ENCODE results near the gene ANKRD36C.
"Not testable (repeated sequence)": the region's sequence is repeated elsewhere in the genome, so short reads cannot be mapped to it uniquely, and the experiment has no call there.

Gene ANKRD36C

GRCh38 chr2:96019909-96020590 lies 28.4 kb upstream of the ANKRD36C start:
- in situ Hi-C loops (cut with HindIII; ENCODE audit: low sequenced_read_pairs); H3K4me3 ChIP-seq (ENCODE audit: low read depth, low read length): not testable (repeated sequence)
- DNase-seq (ENCODE audit: low read depth) = peak; percentile 3

DNA sequence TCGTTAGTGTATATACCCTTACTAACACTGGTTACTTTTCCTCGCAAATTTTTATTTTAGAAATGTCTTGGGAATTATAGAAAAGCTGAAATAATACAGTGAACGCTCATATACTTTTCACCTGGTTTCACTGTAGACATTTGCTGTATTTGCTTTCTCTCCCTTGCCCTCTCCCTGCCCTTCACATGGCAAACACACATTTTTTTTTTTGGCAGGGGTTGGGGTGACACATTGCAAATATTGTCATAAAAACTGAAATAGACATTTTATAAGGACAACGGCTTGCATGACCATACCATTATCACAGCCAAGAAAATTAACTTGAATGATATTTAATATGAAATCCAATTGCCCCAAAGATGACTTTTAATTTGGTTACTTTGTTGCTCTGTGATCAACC lies 24.7 kb upstream of the ANKRD36C start:
- in situ Hi-C loops (cut with HindIII; ENCODE audit: low sequenced_read_pairs); DNase-seq (ENCODE audit: low read depth); H3K4me3 ChIP-seq (ENCODE audit: low read depth, low read length): not testable (repeated sequence)

- in situ Hi-C loops (cut with HindIII; ENCODE audit: low sequenced_read_pairs); H3K4me3 ChIP-seq (ENCODE audit: low read depth, low read length); DNase-seq (ENCODE audit: low read depth): not testable (repeated sequence)
Measured at GRCh38 chr2:96012792-96013264, 21.2 kb upstream of the ANKRD36C start.

DNA sequence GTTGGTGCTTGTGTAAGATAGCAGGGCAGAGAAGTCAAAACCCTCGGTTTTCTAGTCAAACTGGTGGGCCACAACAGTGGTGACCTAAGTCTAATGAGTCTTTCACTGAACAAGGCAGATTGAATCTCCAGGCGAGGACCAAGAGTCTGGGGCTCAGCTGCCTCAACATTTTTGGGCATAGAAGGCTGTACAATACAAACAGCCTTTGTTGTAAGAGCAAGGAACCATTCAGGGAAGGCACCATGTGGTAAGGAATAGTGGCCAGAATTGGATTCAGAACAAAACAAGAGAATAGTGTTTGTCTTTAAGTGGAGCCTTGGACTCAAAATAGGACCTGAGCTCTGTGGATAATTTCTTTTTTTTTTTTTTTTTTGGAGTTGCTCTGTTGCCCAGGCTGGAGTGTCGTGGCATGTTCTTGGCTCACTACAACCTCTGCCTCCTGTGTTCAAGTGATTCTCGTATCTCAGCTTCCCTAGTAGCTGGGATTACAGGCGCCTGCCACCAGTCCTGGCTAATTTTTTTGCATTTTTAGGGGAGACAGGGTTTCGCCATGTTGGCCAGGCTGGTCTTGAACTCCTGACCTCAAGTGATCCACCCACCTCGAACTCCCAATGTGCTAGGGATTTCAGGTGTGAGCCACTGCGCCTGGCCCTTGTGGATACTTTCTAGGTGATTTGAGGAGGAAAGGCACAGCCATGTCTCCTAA lies 20.6 kb upstream of the ANKRD36C start:
- DNase-seq (ENCODE audit: low read depth); H3K4me3 ChIP-seq (ENCODE audit: low read depth, low read length); in situ Hi-C loops (cut with HindIII; ENCODE audit: low sequenced_read_pairs): not testable (repeated sequence)

DNA sequence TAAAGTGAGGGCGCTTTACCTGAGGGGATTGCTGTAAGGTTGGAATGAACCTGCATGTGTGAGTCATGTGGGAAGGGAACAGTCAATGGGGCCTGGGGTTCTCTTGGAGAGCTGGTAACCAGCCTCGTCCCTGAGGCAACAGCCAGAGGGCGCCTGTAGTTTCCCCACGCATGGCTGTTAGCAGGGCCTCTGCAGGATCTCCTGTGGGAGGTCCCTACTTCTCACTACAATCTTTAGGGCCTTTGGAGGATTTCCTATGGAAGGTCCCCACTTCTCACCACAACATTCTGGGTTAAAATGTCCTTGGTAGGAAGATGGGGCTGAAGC lies 19.5 kb upstream of the ANKRD36C start:
- TF ChIP-seq CTCF (IDR thresholded peaks at IDR 0.05; ENCODE audit: low read depth, low read length, missing control alignments) = peak; percentile 34
- in situ Hi-C loops (cut with HindIII; ENCODE audit: low sequenced_read_pairs); DNase-seq (ENCODE audit: low read depth); H3K4me3 ChIP-seq (ENCODE audit: low read depth, low read length): not testable (repeated sequence)

- in situ Hi-C loops (cut with HindIII; ENCODE audit: low sequenced_read_pairs) = not testable (repeated sequence)
Measured at GRCh38 chr2:96010320-96011128, 18.9 kb upstream of the ANKRD36C start.

DNA sequence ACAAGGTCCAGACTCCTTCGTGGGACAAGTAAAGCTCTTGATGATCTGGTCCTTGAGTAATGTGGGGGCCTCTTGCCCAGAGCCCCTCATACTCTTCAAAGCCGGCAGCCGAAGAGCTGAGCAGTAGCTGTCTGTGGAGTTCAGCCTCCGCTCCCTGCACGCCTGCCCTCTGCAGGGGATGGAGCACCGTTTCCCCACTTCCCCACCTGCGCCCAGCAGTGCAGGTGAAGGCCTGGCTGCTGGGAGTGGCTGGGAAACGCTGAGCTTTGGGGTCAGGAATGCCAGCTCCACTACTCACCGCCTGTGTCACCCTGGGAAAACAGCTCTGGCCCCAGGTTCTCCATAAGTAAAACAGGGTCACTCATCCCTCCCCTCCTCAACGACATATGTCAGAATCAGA lies 18.2 kb upstream of the ANKRD36C start:
- DNase-seq (ENCODE audit: low read depth); in situ Hi-C loops (cut with HindIII; ENCODE audit: low sequenced_read_pairs): not testable (repeated sequence)
- peak overlapping the region; percentile 40 for H3K4me3 ChIP-seq (ENCODE audit: low read depth, low read length)

More at GRCh38 chr2:96010320-96011128, 18.9 kb upstream of the ANKRD36C start:
- peak; percentile 15 for DNase-seq (ENCODE audit: low read depth)
- H3K4me3 ChIP-seq (ENCODE audit: low read depth, low read length) = peak overlapping the region; percentile 40

- in situ Hi-C loops (cut with HindIII; ENCODE audit: low sequenced_read_pairs); H3K4me3 ChIP-seq (ENCODE audit: low read depth, low read length): not testable (repeated sequence)
Measured at GRCh38 chr2:96008051-96008450, 16.4 kb upstream of the ANKRD36C start.

DNA sequence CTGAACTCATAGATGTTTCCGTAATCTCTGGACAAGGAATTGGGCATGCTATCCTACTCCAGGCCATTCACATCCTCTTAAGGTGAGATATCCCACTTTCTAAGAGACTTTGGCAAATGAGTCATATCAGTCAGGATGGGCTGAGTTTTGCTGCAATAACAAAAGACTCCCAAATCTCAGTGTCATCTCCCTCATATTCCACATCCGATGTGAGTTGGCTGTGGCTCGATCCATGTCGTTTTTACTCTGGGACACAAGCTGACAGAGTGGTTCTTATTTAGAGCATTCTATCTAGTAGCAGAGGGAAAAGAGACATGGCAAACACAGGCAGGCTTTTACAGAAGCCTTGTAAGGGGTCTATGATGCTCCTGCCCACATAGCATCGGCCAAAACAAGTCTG lies 14.6 kb upstream of the ANKRD36C start:
- H3K4me3 ChIP-seq (ENCODE audit: low read depth, low read length); in situ Hi-C loops (cut with HindIII; ENCODE audit: low sequenced_read_pairs); DNase-seq (ENCODE audit: low read depth): not testable (repeated sequence)

More at GRCh38 chr2:96008051-96008450, 16.4 kb upstream of the ANKRD36C start:
- not testable (repeated sequence) for DNase-seq (ENCODE audit: low read depth)

GRCh38 chr2:95992520-95993272 lies 1.1 kb upstream of the ANKRD36C start:
- in situ Hi-C loops (cut with HindIII; ENCODE audit: low sequenced_read_pairs) = not testable (repeated sequence)
- H3K4me3 ChIP-seq (ENCODE audit: low read depth, low read length) = peak overlapping the region; percentile 54
- DNase-seq (ENCODE audit: low read depth) = peak; percentile 9
- TF ChIP-seq CTCF (IDR thresholded peaks at IDR 0.05; ENCODE audit: low read depth, low read length, missing control alignments) = peak; percentile 66

GRCh38 chr2:95992102-95992501 lies 478 bp upstream of the ANKRD36C start:
- not testable (repeated sequence) for DNase-seq (ENCODE audit: low read depth)

GRCh38 chr2:95990884-95991283 lies 740 bp downstream of the ANKRD36C start:
- H3K4me3 ChIP-seq (ENCODE audit: low read depth, low read length) = peak overlapping the region; percentile 31
- in situ Hi-C loops (cut with HindIII; ENCODE audit: low sequenced_read_pairs); DNase-seq (ENCODE audit: low read depth): not testable (repeated sequence)

More at GRCh38 chr2:95992102-95992501, 478 bp upstream of the ANKRD36C start:
- peak overlapping the region; percentile 54 for H3K4me3 ChIP-seq (ENCODE audit: low read depth, low read length)
- in situ Hi-C loops (cut with HindIII; ENCODE audit: low sequenced_read_pairs) = not testable (repeated sequence)

DNA sequence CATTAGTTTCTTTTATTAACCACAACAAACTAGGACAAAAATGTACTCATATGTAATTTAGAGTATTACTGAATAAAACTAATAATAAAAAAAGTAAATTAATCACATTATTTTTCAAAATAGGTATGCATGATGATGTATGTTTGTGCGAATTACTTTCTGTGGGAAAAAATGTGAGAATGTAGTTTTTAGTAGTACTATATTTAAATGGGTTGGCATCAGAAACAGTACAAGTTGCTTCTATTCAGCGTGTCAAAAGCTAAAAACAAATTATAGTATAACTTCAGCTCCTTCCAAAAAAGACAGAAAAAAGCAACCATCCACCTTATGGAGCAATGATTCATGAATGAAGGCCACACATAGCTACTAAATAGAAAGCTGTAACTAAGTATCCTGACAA lies 40.0 kb downstream of the ANKRD36C start:
- DNase-seq (ENCODE audit: low read depth); H3K4me3 ChIP-seq (ENCODE audit: low read depth, low read length); in situ Hi-C loops (cut with HindIII; ENCODE audit: low sequenced_read_pairs): not testable (repeated sequence)

DNA sequence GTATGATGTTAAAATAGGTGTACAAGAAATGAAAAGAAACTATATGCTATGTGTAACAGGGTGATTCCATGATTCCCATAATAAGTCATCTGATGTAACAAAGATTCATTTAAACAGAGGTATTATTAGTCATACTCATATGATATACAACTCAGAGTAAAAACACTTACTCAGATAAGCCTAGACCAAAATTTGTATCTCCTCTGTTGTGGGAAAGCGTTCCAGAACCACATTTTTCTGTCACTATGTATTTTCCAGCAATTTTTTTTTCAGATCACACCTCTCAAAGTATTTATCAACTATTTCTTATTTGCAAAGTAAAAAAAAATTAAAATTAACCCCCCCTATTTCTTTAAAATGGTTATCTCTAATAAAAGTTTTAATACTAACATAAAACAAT lies 43.6 kb downstream of the ANKRD36C start:
- in situ Hi-C loops (cut with HindIII; ENCODE audit: low sequenced_read_pairs); H3K4me3 ChIP-seq (ENCODE audit: low read depth, low read length); DNase-seq (ENCODE audit: low read depth): not testable (repeated sequence)
